OCI-M2 (cell line): ENCODE measurements around the gene COA1.
"Not testable (repeated sequence)": the region's sequence is repeated elsewhere in the genome, so short reads cannot be mapped to it uniquely, and the experiment has no call there.

Source experiments
- DNase-seq: peaks from one replicate; lab custom pipeline; 2025; ENCODE audit not compliant: unreplicated experiment; lab: John Stamatoyannopoulos, UW

Gene COA1, protein sequence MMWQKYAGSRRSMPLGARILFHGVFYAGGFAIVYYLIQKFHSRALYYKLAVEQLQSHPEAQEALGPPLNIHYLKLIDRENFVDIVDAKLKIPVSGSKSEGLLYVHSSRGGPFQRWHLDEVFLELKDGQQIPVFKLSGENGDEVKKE

DNA sequence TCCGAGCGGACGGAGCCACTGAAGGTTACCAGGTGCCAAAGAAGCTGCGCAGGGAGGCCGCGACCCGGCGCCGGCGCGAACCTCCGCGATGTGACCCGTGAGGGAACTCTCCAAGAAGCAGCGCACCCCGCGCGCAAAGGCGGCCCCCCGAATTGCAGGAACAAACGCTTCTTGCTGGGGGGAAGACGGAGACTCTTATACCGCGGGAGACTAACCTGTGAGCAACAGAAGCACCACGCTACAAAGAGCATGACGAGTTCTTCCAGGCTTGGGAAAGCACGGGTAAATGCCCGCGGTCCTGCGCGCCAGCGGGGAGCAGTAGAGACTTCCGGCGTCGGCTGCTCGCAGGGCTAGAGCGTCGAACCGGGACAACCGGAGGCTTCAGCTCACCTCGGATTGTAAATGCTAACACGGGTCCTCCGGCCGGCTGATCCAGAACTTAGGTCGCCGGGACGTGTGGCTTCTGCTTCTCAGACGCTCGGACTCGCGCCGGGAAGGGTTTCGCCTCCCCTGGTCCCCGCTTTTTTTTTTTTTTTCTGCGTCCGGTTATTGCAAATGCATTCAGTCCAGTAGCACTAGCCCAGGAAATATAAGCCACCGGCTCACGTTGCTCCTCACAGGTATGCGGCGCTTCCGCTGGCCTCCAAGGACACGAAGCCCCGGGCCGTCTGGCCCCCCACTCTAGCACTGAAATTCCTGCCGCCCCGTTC is at the start of gene COA1:
Gene COA1, minus strand, starts transcription at position 310 of the 710 bp plus-strand sequence. CDS start 80,909 bp downstream, outside the sequence.
- DNase-seq: no peak

GRCh38 chr7:43778293-43779044 is 49.1 kb upstream of the COA1 start:
- not testable (repeated sequence) for DNase-seq

- DNase-seq: not testable (repeated sequence)
Observed at GRCh38 chr7:43775255-43775654, 45.9 kb upstream of the COA1 start.

DNA sequence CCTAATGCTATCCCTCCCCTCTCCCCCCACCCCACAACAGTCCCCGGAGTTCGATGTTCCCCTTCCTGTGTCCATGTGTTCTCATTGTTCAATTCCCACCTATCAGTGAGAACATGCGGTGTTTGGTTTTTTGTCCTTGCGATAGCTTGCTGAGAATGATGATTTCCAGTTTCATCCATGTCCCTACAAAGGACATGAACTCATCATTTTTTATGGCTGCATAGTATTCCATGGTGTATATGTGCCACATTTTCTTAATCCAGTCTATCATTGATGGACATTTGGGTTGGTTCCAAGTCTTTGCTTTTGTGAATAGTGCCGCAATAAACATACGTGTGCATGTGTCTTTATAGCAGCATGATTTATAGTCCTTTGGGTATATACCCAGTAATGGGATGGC is 43.9 kb upstream of the COA1 start:
- DNase-seq: not testable (repeated sequence)

DNA sequence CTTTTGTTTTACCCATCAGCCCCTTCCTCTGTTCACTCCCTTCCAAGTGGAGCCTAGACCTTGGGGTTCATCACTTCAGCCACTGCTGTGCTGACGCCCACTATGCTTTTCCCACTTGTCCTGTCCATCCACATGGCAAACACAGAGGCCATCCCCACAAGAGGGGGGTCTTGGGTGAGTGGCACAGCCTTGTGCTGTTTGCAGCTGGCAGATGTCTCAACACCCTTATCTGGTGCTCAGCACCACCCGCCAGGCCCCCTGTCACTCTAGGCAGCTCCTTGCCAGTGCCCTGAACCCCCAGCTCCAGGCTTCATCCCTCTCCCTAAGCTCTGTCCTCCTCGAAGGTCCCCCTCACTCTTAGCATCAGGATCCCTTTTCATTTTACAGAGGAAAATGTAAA is 42.2 kb upstream of the COA1 start:
- no peak for DNase-seq

- DNase-seq: no peak
Observed at GRCh38 chr7:43771128-43771527, 41.8 kb upstream of the COA1 start.

GRCh38 chr7:43769791-43770465 is 40.6 kb upstream of the COA1 start:
- DNase-seq: no peak

DNA sequence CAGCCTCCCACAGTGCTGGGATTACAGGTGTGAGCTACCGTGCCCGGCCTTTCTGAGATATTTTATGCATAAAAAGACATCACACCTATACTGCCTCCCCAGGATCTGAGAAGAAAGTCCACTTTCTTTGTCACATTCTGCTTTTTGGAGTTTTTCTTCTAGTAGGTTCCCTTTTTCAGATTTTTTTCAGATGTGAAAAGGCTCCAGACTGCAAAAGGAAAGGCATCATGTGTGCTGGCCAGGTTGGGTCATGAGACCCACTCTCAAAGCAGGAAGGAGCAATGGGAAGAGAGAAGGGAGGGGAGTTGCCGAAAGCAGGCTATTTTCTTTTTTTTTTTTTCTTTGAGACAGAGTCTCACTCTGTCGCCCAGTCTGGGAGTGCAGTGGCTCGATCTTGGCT is 40.0 kb upstream of the COA1 start:
- DNase-seq: no peak

DNA sequence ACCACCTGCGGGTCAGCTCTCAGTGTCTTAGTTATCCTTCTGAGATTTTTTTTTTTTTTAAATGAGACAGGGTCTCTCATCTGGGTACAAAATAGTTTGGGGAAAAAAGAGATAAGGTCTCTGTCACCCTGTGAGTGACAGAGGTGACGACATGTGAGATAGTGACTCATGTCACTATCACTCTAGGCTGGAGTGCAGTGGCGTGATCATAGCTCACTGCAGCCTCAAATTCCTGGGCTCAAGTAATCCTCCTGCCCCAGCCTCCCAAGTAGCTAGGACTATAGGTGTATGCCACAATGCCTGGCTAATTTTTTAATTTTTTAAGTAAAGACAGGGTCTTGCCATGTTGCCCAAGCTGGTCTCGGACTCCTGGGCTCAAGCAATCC is 39.6 kb upstream of the COA1 start:
- DNase-seq: no peak

DNA sequence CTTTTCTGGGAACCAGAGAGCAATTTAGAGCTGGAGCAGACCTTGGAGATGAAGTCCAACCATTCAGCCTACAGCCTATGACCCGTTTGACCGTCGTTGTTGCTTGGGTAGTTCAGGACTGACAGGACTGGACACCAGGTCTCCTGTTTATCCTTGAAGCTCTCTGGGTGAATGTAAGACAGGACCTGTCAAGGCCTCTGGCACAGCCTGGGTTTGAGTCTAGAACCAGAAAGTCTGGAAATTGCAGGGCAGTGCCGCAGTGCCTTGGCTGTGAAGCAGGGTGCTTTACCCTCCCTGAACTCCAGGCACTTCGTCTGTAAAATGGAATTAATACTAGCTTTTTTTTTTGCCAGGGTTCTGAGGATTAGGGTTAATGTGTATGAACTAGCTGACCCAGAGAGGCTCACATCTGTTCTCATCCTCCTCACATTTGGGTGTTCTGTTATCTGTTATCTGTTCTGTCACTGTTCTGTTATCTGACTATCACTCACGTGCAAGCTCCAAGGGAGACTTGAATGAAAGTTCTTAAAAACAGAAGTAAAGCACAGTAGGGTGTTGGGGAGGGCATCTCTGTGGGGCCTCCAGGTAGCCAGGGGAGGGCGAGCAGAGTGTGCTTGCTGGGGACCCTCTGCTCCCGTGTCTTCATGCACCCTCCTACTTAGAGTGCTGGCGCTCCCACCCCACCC is 39.0 kb upstream of the COA1 start:
- DNase-seq: no peak

DNA sequence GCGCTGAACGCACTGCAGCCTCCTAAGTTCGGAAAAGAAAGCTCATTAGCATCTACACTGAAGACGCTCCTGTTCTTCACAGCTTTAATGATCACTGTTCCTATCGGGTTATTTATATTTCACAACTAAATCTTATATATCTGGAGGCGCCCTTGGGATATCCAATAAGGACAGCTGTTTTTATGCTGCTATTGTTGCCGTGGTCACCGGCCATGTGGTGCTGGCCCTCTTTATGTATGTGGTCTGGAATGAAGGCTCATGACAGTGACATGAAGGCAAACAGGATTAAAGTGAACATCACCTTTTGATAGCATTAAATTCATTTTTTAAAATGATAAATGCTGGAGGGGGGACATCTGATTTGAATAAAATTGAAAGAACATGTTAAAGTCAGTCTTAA is 38.0 kb upstream of the COA1 start:
- DNase-seq: no peak

DNA sequence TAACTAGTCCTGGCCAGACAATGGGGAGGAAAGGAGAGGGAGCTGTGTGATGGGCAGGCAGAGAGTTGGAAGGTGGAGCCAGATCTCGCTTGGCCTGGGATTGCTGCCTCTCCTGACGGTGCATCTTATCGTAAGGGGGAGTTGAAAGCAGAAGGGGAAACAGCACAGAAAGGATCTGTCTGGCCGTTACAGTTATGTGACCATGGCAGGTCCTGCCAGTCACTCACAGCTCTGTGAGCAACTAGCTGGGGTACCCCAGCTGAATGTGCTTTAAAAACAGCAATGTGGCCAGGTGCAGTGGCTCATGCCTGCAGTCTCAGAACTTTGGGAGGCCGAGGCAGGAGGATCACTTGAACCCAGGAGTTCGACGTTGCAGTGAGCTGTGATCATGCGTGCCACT is 37.2 kb upstream of the COA1 start:
- DNase-seq: no peak

DNA sequence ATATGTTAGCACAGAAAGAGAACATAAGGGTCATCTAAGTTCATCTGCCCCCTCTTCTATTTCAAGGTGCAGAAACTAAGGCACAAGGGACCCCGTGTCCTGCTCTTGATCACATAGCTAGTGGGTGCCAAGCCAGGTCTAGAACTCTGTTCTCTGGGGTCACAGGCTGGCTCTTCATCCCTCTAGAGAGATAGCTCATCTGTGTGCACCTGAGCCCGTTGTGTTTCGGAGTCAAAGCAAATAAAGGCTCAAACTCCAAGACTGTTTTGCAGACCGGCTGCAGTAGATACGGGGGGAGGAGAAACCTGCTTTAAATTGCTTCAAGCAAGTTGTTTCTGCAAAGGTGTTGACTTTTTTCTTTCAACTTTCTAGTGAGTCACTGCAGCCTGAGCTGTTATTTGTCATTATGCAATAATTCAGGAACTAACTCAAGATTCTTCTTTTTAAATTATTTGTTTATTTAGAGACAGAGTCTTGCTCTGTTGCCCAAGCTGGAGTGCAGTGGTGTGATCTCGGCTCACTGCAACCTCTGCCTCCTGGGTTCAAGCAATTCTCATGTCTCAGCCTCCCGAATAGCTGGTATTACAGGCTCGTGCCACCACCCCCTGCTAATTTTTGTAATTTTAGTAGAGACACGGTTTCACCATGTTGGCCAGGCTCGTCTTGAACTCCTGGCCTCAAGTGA is 35.6 kb upstream of the COA1 start:
- DNase-seq: no peak

GRCh38 chr7:43764039-43764761 is 34.9 kb upstream of the COA1 start:
- no peak for DNase-seq

DNA sequence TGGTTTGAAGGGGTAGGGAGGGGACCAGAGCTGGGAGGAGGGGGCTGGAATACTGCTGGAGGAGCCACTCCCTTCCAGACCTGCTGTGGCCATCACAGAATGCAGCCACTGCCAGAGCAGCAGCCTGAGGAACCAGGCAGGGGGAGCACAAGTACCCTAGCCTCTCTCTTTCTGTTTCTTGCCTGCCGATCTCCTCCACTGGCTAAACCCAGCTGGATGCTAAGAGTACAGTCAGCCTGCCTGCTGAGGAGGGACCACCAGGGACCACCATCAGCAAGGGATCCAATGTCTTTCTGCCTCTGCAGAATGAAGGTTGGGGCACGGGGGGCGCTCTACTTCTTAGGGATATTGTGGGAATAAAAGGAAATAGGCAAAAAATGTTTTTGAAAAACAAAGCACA is 33.9 kb upstream of the COA1 start:
- DNase-seq: no peak

DNA sequence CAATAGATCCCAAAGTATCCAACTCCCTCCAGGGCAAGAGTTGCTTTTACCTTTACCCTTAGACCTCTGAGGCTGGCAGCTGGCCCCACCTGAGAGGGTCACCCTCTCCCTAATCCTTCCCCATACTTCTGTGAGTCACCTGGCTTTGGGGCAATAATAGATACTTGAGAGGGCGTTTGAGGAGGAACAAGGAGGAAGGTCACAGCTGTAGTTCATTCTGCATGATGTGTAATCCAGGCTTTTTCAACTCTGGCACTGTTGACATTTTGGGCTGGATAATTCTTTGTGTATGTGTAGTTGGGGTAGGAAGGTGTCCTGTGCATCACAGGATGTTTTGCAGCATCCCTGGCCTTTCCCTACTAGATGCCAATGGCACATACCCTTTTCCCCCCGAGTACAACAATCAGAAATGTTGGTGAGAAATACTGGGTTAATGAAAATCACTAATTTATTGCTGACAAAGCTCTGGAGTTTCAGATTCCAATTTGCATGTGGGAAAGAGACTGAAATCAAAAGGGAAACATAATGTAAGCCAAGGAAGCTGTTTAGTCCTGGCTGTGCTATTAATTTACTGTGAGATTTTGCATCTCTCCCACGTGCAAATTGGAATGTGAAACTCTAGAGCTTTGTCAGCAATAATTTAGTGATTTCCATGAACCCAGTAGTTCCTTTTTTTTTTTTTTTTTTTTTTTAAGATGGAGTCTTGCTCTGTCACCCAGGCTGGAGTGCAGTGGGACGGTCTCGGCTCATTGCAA is 32.8 kb upstream of the COA1 start:
- no peak for DNase-seq

GRCh38 chr7:43761382-43761781 is 32.1 kb upstream of the COA1 start:
- DNase-seq: no peak

- no peak for DNase-seq
Observed at GRCh38 chr7:43760861-43761260, 31.5 kb upstream of the COA1 start.
